Activated CD4-positive, alpha-beta T cell treated with anti-CD3 and anti-CD28 coated beads, Interleukin-2, amount 50 U/mL, for 48 hours (primary cell): ENCODE measurements around the gene C16orf46.
A peak's percentile ranks its signal among the peaks of the same experiment; 100 is the strongest.

ENCODE experiments used
- DNase-seq, 2 experiments: peaks; one replicate each; pipeline ENCODE4 v3.0.0-alpha.2; 2020

The C16orf46 gene

DNA sequence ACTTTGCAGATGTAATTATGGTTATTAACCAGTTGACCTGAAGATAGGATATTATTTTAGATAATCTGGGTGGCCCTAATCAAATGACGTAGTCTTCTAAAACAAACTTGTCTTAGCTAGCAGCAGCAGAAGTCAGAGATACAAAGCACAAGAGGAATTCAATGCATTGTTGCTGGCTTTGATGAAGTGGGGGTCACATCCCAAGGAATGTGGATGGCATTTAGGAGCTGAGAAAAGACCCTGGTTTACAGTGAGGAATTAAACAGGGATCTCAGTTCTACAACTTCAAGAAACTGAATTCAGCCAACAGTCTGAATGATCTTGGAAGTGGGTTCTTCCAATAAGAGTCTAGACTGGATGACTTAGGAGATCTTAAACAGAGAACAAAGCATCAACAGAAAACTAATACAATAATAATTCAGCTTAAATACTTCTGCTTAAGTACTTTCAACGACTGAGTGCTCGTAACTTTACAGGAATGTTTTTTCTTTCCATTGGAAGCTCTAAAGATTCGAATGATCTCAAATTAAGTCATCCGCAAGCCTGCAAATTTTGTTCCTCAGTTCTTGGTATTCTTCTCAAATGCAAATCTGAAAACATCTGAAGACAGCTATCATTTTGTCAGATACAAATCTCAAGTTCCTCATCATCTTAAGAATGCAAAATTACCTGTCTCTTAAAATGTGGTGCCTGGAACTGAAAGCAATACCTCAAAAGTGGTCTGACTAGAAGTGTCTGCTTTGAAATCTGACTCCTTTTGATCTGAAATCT is 3.3 kb downstream of the C16orf46 start:
- no peak for DNase-seq

GRCh38 chr16:81071805-81072204 is 5.2 kb downstream of the C16orf46 start:
- DNase-seq: no peak

DNA sequence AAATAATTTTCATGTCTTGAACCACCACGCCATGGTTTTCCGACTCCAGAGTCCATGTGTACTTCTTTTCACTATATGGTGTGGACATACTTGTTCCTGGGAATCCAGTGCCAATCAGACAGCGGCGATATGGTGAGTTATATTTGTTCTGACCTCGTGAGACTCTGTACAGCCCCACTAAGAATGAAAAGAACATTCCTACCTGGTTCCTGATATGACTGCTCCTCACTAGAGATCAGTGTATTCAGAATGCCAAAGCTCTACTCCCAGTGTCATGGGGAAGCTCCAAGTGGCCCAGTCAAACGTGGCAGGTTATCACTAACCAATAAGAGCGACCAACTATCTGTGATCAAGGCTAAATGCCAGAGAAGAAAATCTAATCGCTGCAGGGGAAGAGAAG is 6.1 kb downstream of the C16orf46 start:
- no peak for DNase-seq

GRCh38 chr16:81069063-81069462 is 8.0 kb downstream of the C16orf46 start:
- no peak for DNase-seq

DNA sequence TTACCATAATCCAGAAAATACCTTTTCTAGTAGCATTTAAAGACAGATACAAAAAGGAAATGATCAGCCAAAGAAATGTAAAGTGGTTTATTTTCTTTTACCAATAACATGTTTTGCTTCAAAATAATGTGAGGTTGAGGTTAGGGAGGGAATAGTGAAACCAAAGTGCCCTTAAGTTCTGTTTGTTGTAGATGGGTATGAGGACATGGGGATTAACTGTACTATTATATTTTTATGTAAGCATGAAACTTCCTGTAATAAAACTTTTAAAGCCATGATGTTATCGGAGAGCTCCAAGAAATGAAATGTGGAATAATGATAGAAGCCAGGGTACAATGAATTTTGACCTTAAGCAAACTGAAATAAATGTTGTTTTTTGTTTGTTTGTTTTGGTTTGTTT is 9.9 kb downstream of the C16orf46 start:
- no peak for DNase-seq

DNA sequence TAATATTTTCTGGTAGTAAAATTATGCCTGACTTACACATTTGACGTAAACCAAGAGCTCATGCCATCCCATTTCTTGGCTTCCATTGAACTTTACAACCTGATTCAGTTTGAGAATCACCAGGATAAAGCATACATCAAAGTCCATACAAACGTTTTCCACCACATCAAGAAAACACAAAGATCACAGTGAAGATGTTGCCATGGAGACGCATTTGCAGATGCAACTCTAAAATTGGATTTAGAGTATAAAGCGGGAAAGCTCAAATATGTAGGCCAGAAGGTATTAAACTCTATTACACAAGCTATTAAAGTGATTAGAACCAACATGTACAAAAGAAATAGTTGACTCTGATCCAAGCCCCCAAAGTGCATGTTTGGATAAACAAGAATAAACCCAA is 10.4 kb downstream of the C16orf46 start:
- no peak for DNase-seq

DNA sequence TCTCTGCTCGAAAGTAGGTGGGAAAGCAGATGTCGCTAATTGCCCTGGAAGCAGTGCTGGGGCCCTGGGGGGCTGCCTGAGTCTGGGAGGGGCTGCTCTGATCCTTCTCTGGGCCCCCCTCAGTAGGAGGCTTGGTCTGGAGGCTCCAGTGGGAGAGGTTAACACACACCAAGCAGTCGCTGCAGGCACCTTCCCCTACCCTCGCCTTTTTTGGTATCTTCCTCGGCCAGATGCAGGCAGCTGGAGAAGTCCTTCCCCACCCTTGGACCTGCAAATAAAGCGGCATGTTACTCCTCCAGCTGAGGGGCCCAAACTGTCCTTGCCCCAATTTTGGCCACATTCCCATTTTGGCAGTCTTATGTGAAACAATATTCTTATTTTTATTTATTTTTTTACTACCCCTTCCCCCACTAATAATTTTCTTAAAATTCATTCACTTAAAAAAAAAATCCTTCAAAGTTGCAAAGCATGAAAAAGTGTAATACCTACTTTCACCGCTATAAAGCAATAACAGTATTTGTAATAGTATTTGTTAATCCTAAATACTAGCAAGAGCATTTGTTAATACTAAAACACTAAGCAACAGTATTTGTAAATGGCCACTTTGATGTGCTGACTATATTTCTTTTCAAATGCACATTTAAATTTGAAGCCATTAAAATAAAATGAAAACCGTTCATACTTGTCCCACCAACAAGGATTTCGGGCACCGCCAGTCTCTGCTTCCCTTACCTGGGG is 15.0 kb downstream of the C16orf46 start:
- DNase-seq: no peak

DNA sequence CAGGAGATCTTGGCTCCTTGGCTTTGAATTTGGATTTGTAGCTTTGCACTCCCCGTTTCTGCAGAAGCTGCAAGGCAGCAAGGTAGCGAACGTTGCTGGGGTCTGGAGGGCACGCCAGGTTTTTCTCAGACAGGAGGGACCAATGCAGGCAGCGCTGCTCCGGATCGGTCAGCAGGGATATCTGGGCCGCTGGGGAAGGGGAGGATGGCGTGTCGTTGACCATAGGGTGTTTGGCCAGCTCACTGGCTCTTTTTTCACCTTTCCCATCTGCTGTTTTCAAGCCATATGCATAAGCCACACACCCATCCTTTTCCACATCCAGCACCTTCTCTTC is 15.8 kb downstream of the C16orf46 start:
- DNase-seq: no peak

DNA sequence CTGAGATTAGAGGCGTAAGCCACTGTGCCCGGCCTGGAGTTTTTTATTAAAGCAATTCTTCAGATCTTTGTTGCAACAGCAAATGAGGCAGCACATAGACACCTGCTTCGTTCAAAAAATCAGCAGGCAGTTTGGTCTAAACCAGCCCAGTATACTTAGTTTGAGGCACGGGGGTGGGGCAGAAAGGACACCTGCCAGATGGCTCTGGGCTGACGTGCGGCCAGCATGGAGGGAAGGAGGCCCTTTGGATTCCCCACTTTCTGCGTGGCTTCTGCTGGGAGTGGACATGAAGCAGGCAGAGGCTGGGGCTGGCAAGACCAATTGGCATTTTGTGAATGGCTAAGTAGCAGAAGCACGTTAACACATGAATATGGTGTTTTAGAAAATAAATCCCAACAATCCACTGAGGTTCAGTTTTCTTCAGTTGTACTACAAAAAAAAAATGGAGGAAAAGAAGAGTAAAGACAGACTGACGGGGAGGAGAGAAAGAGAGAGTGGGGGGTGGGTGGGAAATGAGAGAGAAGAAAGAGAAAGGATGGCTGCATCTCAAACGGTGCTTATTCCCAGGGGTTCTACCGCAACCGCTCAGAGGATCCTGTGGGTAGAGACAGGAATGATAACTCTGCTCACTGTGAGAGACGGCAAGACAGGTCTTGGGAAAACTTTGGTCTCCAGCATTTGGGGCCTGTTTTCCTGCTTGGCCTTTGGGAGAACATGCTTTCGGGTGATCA is 16.3 kb downstream of the C16orf46 start:
- DNase-seq: no peak

DNA sequence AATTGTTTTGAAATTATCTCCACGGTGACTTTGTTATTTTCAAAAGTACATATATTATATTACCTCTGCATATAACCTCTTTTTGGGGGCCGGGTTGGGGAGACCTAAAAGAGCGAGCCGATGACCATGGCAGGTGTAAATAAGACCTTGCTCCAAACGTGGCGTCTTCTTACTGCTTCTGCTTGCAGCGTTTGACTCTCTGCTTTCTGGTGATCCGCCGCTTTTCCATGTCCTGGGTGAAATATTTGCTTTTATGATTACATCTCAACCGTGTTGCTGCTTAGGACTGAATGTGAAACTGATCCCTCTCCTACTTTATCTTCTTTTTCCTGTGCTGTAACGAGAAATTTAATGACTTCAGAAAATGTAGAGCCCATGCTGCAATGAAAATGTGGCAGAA is 23.3 kb downstream of the C16orf46 start:
- DNase-seq: no peak

DNA sequence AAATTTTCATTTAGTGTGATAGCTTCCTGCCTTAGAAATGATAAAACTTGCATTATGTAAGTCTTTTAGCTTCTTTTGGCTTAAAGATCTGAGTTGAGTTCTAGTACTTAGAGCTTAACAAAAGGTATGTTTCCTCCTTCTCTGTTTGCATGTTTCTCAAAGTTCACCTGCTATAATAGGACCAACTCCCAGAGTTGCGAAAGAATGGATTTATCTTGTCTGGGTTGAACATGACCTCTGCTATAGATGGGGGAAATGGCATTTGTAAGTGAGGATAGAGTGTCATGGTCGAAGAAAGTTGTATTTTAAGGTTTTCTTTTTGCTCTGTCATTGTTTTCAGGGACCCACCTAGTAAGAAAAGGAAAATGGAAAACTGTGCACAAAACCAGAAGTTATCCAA is 34.2 kb downstream of the C16orf46 start:
- no peak for DNase-seq

DNA sequence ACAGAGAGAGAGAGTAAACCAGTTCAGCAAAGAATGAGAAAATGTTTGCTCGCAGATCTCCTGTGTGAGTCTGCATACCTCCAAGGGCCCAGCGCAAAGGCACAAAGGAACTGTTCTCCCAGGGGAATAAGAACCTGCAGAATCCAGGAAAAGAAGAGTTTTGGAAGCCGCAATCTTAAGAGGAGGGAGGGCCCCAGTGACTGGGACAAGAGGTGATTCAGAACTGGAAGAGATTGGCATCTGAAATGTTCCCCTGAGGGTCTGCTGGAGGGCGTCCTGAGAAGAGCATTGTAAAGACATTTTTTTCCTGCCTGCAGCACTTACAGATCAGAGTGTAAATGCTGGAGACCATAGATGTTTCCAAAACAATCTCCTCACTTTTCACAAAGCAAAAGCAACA is 35.3 kb downstream of the C16orf46 start:
- no peak for DNase-seq

DNA sequence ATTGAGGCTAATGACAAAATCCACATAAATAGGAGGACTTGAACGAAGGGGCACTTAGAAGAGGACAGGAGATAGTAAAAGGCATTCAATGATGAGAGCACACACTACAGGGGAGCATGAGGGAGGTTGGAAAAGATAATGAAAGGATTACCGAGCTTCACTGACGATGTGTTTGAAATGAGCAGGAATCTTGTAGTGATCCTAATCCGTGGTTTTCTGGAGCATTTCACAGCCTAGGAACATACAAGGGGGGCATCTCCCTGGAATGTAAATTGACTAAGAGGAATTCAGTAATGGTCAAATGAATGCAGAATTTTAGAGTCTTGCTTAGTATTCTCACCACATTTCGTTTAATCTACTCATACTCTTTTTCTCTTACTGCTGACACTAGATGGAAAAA is 36.2 kb downstream of the C16orf46 start:
- DNase-seq: no peak

DNA sequence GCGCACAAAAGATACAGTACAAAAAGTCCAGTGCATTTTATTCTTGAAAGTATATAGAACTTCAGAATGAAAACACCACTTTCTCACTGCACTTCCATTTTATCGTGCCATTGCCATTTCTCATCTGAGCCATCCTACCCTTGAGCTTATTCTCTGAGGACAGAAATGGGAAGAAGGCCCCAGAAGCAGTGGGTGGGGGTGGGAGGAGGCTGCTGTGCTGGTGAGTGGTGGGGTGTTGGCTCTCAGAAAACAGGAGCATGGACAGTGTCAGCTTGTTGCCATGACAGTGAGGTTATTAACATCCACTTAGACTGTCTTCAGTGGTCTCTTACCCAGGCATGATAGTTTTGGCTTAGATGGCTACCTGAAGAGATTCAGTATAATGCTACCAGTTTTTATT is 36.9 kb downstream of the C16orf46 start:
- no peak for DNase-seq

GRCh38 chr16:81036751-81037350 is 40.2 kb downstream of the C16orf46 start:
- DNase-seq: no peak

GRCh38 chr16:81035975-81036750 is 40.9 kb downstream of the C16orf46 start:
- DNase-seq: peak; percentile 40 to 51

GRCh38 chr16:81035398-81035974 is 41.6 kb downstream of the C16orf46 start, which contains the start of gene ATMIN:
ATMIN (plus strand) TSS chr16:81035842; CDS start chr16:81035871, 29 bp downstream.
- DNase-seq: peak; percentile 83 to 84

DNA sequence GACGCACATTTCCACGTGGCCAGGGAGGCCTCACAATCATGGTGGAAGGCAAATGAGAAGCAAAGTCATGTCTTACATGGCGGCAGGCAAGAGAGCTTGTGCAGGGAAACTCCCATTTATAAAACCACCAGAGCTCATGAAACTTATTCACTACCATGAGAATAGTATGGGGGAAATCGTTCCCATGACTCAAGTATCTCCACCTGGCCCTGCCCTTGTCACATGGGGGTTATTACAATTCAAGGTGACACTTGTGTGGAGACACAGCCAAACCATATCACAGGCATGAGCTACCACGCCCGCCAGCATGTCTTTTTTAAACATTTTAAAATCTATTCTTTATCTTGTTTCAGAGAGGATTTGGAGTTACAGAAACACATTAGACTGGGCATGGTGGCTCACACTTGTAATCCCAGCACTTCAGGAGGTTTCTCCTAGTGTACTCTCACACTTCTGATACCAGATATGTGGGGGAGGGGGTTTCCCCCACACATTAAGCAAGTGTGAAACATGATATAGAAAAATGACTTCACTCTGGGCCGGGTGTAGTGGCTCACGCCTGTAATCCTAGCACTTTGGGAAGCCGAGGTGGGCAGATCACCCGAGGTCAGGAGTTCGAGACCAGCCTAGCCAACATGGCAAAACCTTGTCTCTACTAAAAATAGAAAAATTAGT is 47.0 kb downstream of the C16orf46 start:
- peak; percentile 10 to 32 for DNase-seq

GRCh38 chr16:81026429-81026828 is 50.6 kb downstream of the C16orf46 start:
- no peak for DNase-seq

GRCh38 chr16:81018496-81018895 is 58.5 kb downstream of the C16orf46 start:
- no peak for DNase-seq

GRCh38 chr16:81014672-81015071 is 62.4 kb downstream of the C16orf46 start:
- DNase-seq: no peak

- no peak for DNase-seq
Measured at GRCh38 chr16:81012974-81013373, 64.1 kb downstream of the C16orf46 start.
